GM12873 (cell line): ENCODE measurements around the gene DMRTB1.

ENCODE experiments used
- TF ChIP-seq, protein P1 (sequence below): IDR thresholded peaks from 2 replicates; pipeline ENCODE4 v1.5.1; 2012; ENCODE audit warnings: low read depth, mild to moderate bottlenecking, moderate library complexity, low read length, control low read depth; ENCODE audit not compliant: insufficient read depth; ENCODE audit errors: missing control alignments

Gene DMRTB1

DNA sequence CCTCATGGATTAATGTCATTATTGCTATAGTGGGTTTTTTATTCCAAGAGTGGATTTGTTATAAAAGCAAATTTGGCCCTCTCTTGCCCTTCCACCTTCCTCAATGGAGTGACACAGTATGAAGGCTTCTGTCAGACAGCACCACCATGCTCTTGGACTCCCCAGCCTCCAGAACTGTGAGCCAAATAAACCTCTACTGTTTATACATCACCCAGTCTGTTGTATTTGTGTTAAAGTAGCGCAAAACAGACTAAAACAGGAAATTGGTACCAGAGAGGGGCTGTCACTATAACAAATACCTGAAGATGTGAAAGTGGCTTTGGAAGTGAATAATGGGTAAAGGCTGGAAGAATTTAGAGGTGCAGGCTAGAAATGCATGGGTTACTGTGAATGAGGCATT, 38.0 kb upstream of the DMRTB1 start:
- TF ChIP-seq, protein P1, sequence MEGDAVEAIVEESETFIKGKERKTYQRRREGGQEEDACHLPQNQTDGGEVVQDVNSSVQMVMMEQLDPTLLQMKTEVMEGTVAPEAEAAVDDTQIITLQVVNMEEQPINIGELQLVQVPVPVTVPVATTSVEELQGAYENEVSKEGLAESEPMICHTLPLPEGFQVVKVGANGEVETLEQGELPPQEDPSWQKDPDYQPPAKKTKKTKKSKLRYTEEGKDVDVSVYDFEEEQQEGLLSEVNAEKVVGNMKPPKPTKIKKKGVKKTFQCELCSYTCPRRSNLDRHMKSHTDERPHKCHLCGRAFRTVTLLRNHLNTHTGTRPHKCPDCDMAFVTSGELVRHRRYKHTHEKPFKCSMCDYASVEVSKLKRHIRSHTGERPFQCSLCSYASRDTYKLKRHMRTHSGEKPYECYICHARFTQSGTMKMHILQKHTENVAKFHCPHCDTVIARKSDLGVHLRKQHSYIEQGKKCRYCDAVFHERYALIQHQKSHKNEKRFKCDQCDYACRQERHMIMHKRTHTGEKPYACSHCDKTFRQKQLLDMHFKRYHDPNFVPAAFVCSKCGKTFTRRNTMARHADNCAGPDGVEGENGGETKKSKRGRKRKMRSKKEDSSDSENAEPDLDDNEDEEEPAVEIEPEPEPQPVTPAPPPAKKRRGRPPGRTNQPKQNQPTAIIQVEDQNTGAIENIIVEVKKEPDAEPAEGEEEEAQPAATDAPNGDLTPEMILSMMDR, result no peak

DNA sequence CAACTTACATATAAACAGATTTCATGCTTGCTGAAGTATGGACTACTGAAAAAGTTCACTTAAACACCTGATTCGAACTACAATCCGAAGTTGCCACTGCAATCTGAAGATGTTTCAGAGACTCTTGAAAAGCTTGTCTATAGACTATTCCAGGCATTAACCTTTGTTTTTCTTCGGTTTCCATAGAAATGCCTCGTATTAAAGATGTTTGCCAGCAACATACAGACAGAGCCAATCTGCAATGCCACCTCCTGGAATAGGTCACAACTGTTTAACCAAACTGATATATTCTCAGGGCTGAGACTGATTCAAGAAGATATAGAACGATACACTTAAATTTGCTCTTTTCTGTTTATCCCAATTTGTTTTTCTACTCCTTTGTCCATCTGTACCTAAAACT, 28.9 kb upstream of the DMRTB1 start:
- TF ChIP-seq, protein P1, result no peak

DNA sequence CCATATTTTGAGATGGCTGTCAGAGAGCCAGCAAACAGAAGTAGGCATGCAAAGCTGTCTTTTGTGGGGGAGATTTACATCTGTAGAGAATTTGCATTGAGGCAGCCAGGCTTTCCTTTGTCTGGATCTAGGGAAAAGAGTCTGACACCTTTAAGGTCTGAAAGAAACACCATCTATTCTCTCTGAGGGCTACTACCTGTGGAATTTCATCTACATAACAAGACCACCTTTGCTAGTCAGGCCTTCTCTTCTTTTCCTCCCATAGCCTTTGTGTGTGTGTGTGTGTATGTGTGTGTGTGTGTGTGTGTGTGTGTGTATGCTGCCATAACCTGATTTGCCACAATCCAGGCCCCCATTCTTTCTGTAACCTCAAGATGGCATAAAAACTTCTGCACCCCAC, 28.4 kb upstream of the DMRTB1 start:
- TF ChIP-seq, protein P1, result no peak

DNA sequence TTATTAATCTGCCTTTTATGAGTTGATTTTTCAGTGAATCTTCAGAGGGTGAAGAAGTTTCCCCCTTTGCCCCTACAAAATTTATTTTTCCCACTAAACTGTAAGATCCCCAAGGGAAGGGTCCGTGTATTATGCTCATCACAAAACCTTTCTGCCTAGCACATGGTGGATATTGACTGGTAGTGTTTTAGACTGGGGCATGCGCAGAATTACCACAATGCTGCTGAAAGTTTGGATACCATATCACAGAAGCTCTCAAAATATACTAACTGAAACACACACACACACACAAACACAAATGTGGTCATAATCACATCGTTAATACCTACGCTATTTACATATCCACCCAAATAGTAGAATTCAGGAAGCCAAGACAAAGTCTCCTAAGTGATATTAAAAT, 28.0 kb upstream of the DMRTB1 start:
- TF ChIP-seq, protein P1, result no peak

DNA sequence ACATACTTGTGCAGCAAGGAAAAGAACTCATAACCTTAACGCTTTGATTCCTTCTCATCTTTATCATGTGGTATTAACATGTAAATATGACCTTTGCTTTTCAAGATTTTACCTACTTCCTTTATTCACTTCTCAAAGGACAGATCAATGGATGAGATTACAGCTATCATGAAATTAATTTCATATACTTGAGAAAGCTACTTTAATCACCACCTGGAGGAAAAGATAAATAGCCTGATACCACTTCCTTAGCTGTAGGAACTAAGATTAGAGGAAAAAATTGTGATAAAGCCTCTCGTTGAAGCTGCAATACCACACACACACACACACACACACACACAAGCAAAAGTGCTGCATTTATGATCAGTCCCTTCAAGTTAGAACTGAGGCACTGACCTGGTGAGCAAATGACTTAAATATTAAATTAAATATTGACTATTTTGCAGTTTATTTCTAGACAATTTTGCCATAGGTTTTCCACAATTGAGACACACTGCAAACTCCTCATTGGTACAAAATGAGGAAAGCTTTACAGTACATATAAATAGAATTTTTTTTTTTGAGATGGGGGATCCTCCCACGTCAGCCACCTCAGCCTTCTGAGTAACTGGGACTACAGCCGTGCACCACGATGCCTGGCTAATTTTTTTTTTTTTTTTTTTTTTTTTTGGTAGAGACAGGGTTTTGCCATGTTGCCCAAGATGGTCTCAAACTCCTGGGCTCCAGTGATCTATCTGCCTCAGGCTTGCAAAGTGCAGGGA, 27.2 kb upstream of the DMRTB1 start:
- TF ChIP-seq, protein P1, result no peak

DNA sequence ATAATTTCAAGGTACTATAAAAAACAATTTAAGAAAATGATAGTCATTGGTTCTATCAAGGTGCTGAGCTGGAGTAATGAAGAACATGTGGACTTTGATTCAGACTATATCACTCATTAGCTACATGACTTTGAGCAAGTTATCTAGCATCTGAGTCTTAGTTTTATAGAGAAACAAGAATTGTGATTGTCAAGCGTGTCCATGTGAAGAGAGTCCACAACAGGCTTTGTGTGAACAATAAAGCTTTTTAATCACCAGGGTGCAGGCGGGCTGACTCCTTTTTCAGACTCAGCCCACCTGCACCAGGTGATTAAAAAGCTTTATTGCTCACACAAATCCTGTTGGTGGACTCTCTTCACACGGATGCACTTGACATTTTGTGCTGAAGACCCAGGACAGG, 26.6 kb upstream of the DMRTB1 start:
- TF ChIP-seq, protein P1, result no peak

DNA sequence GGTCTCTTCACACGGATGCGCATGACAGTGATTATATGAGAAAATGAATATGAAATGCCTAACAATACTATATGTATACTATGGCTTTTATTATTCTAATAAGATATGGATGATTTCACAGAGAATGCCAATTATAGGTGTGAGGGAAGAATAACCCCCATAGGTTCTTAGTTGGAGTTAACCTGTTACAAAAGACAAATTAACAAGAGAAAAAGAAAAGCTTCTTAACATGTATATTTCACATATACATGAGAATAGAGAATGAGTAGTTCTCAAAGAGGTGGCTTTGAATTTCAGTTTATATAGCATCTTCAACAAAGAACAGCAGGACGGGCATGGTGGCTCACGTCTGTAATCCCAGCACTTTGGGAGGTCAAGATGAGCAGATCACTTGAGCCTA, 24.0 kb upstream of the DMRTB1 start:
- TF ChIP-seq, protein P1, result no peak
